GM21786 (cell line): Measurements from ENCODE around the gene DDAH2.
A peak's percentile ranks its signal among the peaks of the same experiment; 100 is the strongest.

Source experiments
- ATAC-seq: cut with Tn5 transposase; IDR thresholded peaks from one replicate; pipeline ENCODE4 v1.9.1; 2021; ENCODE audit not compliant: unreplicated experiment

Gene DDAH2

DNA sequence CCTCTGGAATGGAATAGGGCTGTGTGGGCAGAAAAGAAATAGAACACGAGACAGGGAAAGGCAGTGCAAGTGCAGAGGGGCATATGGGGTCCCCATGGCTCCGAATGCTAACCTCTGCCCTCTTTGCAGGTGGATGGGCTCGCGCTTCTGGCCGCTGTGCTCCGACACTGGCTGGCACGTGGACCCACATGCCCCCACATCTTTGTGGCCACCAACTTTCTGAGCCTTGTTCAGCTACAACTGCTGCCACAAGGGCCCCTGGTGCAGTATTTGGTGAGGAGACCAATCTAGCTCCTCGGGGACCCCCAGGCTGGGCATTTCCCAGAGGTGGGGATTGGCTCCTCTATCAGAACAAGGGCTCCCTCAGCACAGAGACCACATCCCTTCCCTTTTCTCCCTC is 32.2 kb upstream of the DDAH2 start:
- no peak for ATAC-seq

DNA sequence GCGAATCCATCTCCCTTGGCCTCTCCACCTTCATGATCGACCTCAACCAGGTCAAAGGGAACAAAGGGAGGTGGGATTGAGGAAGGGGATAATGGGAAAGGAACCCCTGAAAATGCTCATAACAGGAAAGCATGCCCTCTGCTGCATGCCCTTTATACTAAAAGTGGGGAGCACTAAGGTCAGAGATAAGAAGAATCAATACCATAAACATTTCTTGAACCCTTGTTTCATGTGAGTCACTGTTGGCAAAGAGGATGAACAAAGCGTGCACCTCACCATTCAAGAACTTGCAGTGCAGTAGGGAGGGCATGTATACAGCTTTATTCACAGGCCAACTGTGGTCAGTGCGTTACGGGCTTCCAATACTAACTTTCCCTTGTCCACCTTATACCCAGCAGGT is 31.7 kb upstream of the DDAH2 start:
- no peak for ATAC-seq

DNA sequence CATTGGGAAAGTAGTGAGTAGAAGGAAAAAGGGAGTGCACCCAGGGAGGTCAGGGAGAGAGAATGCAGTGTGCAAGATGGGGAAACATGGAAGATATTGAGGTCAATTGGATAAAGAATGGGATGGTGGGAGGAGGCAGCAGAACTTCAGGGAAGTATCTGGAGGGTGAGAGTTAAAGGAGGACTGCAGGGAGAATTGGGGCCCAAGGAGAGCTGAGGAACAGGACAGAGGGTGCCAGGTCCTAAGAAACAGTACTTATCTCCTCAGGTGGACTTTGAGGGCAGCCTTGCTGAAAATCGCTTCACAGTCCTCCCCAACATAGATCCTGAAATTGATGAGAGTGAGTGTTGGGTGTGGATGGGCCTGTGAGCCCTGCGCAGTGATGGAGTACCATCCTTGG is 29.2 kb upstream of the DDAH2 start:
- no peak for ATAC-seq

DNA sequence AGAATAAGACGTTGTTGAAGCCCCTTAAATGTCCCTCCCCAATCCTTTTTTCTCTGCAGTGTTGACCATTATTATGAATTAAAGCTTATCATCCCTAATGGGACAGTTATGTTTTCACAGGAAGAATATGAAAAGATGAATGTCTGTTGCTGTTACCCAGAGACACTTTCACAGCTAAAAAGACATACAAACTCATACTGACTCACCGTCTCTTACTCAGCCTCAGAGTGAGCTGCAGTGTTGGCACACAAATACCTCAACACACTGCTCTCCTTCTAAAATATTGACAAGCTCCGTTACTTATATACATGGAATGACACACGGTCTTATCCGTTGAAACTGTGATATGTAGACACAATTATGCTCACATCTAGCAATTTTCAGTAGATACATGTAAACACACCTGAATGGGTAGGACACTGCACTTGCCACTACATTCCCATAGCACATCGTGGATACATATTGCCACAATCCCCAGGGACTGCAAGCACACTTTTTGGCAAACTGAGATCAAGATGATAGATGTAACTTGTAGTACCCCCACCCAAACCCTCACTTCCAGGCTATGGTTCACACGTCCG is 23.7 kb upstream of the DDAH2 start:
- ATAC-seq, result no peak

DNA sequence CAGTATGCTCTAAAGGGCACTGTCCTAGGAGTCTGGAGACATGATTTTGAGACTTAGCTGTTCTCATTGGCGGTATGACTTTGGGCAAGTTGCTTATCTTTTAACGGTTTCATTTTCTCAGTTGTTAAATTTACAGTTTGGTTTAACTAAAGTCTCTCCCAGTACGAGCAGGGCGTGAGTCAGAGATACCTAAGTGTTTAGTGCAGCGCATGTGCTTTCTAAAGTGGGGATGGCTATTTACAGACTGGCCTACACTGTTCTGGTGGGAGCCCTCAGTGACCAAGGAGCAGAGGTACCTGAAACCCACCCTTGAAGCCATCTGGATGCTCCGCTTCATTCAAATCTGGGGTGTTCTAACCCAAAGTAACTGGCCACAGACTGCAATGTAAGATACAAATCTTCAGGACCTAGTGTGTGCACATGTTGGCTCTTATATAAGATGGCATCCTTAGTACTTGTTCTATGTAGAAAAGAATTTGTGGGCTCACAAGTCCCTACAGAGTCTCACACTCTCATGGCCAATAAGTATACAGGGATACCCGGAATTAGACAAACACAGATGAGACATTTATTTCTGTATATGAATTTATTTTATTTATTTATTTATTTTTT is 21.4 kb upstream of the DDAH2 start:
- ATAC-seq, result no peak

DNA sequence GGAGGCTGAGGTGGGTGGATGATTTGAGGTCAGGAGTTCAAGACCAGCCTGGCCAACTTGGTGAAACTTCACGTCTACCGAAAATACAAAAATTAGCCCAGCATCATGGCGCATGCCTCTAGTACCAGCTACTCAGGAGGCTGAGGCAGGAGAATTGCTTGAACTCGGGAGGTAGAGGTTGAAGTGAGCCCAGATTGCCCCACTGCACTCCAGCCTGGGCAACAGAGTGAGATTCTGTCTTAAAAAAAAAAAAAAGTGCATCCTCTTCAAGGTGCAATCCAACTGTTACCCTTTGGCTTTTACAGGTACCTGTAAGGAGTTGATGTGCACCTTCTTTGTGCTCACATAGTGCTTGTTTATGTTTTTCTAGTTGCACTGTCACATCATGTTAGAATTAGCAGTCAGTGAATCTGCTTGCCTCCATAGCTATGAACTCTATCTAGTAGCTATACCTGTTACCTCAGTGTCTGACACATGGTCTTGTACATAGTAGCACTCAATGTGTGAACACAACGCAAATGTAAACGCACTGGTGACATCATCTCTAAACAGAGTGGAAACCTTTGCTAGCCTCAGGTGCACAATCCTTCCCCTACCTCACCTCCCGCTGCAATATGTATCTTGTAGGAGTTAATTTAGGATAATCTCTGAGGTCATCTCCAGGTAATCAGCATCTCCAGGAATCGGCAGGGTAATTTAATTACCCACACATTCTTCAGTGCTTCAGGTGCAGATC is 20.4 kb upstream of the DDAH2 start:
- no peak for ATAC-seq

DNA sequence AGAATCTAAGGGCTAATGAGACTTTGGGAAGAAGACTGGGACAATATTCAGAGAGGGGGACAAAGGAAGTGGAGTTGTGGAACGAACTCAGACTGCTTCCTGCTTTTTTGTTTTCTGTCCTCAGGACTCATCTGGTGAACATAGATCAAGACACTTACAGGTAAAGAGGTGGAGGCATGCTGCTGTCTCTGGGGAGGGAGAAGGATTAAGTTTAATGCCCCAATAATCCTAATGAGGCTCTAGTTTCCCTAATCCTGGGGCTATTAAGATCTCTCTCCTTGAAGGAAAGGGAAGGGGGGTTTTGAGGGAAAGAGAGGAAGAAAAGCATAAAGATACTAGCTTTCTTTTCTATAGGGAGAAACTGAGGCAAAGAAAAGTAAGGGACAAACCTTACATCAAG is 15.3 kb upstream of the DDAH2 start:
- no peak for ATAC-seq

DNA sequence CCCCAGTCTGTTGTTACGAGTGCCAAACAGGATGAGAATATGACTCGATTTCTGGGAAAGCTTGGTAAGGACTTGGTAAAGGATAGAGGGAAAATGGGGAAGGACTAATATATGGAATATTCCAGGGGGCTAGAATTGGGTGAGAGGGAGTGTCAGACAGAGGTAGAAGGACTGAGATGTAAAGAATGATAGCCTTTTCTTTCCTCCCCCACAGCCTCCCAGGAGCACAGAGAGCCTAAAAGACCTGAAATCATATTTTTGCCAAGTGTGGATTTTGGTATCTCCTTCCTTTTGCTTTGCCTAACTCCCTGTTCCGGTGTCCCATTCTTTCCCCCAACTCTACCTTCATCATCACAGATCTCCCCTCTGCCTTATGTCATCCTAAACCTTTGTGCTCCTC is 13.8 kb upstream of the DDAH2 start:
- ATAC-seq, result no peak

DNA sequence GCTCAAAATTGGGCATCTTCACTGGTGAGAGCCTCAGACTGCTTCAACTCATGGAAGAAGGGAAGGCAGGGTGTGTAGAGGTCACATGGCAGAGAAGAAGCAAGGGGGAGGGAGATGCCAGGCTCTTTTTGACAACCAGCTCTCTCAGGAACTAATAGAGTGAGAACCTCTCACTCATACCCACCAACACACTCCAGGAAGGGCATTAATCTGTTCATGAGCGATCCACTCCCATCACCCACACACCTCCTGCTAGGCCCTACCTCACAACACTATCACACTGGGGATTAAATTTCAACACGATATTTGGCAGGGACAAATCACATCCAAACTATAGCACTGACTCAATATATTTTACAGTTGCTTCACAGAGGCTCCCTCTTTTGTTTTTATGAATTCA is 12.7 kb upstream of the DDAH2 start:
- no peak for ATAC-seq

DNA sequence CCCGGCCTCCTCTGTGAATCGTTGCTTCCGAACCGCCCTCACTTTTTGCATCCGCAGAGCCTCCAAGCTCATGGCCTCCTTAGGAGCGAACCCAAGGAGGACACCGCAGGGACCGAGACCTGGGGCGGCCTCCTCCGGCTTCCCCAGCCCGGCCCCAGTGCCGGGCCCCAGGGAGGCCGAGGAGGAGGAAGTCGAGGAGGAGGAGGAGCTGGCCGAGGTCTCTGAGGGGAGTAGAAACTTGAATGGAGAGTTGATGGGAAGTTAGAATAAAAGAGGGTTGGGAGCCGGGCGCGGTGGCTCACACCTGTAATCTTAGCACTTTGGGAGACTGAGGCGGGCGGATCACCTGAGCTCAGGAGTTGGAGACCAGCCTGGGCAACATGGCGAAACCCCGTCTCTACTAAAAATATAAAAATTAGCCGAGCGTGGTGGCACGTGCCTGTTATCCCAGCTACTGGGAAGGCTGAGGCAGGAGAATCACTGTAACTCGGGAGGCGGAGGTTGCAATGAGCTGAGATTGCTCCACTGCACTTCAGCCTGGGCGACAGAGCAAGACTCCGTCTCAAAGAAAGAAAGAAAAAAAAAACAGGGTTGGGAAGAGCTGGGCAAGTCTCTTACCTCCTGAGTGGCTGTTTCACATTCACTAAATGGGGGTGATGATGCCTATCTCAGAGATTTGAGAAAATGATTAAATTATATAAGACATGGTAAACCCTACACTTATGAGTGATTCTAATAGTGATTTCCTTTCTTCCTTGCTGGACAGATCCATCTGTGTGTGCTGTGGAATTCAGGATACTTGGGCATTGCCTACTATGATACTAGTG is 11.5 kb upstream of the DDAH2 start:
- no peak for ATAC-seq

DNA sequence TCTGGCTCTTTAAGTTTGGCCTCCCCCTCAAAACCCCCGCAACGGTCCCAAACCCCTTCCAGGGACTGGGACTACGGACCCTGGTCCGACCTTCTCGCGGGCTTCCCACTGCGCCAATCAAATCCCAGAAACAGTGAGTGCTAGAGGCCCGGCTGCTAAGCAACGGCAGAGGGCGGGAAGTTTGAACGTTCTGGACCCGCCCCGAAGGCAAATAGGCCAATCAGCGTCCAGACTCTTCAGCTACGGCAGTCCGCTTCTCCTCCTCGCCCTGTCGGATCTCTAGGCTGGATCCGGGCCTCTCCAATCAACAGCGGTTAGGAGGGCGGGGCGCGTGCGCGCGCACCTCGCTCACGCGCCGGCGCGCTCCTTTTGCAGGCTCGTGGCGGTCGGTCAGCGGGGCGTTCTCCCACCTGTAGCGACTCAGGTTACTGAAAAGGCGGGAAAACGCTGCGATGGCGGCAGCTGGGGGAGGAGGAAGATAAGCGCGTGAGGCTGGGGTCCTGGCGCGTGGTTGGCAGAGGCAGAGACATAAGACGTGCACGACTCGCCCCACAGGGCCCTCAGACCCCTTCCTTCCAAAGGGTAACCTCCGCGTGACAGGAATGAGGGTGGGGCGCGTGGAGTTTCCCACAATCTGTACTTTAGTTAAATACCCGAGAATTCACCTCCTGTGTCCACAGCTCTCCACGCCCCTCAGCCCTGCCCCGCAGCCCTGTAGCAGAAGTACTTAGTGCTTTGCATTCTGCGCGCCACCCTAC is 10.7 kb upstream of the DDAH2 start, which contains the start of gene MSH5:
Gene MSH5 (plus strand): TSS at position 367 of the 758 bp plus-strand sequence. CDS start 462 bp downstream, outside the sequence.
- peak; percentile 72 for ATAC-seq

DNA sequence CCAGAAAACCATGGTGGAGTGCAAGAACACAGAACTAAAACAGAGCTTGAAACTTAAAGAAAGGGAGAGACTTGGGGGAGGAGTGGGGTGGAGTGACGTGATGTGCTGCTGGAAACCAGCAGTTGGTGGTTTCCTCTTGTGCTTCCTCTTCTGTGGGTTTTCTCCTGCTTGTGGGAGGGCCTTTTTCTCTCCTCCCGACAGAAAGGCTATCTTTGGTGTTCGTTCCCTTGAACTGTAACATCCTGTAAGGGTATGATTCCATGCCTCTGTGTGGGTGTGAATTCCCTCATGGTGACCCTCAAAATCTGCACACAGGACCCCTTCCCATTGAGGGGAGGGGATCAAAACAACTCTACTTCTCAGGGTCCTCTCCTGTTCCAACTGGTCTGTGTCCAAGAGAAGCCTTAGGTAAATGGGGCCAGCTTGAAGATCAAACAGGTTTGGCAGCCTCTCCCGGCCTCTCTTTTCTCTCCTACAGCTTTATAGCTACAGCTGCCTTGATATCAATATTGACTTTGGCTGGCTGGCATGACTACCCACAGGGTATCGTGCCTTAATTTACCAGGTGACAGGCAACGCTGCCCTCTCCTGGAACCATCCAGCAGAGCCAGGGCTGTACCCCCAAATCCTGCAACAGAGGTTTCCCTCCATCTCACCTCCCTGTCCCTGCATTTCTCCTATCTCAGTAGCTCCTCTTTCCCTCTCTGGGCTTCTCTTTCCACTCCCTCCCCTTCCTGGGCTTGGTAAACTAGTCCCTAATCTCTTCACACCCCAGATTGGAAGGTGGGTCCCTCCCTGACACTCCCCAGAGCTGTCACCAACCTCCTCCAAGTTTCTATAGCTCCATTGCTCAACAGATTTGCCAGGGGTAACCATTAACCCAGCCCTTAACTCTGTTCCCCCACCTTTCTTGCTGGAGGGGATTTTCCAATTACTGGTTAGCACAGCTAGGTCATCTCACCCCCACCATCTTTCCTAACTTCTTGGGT is 9.2 kb upstream of the DDAH2 start:
- no peak for ATAC-seq

DNA sequence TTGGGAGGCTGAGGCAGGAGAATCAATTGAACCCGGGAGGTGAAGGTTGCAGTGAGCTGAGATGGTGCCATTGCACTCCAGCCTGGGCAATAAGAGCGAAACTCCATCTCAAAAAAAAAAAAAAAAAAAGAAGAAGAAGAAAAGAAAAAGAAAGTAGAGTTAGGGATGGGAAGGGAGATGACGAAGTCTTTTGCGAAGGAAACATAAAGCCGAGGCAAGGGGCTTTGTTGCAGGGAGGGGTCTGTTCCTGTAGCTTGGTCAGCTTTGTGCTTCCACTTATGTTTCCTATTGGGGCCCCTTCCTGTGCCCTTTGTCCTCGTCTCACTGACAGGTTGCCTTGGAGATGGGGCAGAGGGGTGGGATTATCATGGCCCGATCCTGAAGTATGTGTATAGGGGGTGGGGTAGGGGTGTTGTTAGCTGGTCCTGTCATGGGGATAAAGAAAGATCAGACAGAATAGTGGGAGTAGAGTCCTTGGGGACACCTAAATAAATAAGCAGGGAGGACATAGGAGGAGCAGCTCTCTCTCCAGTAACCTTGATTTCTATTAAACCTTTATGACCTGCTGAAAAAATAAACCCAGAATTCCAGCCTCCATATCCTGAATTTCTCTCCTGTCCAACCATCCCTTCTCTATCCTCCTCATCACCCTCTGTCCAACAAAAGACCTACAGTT is 8.4 kb upstream of the DDAH2 start:
- ATAC-seq, result no peak

DNA sequence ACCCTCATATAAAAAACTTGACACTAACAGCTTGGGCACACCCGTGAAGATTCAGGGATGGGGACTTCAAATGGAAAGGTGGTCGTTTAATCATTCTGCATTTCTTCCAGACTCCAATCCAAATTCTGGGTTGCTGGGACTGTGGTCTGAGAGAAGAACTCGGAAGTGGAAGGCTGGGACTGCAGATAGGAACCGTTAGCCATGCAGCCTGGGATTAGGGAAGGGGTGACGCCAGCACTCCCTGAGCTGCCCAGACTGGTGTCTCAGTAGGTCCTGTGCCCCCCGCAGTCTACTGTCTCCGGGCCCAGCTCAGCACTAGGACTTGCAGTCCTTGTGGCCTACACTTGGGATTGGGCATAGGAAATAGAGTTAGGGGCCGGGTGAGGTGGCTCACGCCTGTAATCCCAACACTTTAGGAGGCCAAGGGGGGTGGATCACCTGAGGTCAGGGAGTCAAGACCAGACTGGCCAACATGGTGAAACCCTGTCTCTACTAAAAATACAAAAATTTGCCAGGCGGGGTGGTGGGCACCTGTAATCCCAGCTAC is 7.7 kb upstream of the DDAH2 start:
- no peak for ATAC-seq

DNA sequence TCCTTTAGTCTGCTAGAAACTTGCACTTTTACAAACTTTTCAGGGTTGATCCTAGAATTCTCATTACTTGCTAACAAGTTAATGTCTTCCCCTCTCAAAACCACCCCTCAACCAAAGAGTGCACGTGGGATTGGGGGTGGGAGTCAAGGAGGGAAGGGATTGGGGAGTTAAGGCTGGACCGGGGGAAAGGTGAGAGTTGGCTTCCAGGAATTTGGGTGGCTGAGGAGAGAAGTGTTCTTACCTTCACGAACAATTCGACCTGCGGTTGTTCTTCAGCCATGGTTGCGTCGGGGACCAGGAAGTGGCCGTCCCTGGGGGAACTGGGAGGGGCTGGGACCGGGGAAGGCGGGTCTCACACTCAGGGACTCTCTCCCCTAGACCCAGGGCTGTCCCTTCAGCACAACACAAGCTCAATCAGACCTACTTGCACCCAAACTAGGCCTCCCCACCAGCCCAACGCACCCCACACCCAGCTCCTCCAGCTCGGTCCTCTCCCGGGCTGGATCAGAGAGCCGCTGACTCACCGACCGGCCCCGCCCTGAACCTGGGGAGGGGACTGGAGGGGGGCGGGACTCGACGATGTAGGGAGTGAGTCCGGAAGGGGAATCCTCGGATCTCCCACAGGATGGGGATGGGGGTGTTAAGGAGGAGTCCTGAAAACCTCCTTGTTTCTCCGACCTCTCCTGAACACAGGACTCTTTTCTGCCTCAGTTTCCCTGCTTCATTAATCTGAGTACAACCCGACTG is 7.1 kb upstream of the DDAH2 start, which contains the start of gene CLIC1:
Gene CLIC1 (minus strand): TSS at position 510 of the 747 bp plus-strand sequence. CDS start 230 bp downstream, at position 280.
- ATAC-seq, result no peak

DNA sequence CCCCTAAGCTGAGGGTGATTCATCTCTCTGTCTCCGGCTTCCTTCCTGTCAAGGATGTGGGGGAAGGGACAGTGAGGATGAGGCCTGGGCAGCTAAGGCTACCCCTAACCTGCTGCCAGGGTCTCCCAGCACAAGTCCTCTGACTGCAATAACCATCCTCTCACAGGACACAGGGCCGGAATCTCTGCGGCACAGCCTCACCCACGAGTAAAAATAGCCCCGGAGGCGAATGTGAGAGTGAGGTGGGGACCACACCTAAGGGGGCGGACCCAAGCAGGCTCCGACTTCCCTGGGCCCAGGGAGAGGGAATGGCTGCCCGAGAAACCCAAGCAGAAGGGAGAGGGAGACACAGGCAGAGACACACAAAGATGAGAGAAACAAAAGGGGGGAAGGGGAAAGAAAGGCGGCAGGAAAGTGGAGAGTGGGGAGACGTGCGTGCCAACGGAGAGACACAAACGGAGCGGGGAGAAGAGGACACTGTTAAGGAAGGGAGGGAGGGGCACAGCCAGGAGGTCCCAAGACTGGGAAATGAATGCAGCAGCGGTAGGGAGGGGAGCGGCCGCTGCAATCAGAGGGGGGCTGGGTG is 5.8 kb upstream of the DDAH2 start:
- ATAC-seq, result peak; percentile 30

DNA sequence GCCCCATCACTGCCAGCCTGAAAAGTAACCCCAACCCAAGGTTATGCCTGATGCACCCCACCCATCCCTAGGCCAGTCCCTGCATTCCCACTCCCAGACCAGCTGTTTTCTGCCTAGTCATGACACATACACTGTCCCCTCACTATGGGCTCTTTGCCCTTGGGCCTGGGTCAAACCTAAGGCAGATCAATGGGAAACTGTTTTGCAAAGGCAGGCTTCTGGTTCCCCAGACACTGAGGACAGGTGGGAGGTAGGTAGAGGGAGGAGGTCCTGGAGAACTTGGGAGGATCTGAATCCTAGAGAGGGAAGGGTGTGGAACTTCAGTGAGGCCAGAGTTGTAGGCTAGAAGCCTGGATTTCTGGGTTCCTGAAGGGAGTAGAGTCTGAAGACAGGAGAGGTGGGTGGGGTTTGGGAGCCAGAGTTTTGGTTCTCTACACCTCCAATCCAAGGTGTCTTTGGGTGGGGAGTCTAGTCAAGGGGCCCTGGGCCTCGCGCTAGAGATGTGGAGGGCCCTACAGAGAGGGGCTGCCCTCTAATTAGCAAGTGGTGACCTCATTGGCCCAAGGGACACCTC is 5.2 kb upstream of the DDAH2 start:
- ATAC-seq, result no peak
